Measurements from ENCODE around the gene DPYD.
"Not testable (repeated sequence)": the region's sequence is repeated elsewhere in the genome, so short reads cannot be mapped to it uniquely, and the experiment has no call there.

DNA sequence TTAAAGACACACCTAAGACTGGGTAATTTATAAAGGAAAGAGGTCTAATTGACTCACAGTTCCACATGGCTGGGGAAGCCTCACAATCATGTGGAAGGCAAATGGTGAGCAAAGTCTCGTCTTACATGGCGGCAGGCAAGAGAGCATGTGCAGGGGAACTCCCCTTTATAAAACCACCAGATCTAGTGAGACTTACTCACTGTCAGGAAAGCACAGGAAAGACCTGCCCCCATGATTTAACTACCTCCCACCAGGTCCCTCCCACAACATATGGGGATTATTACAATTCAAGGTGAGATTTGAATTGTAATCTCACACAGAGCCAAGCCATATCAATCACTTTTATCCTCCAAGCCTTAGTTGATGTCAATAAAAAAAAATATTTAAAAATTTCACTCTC, 689.5 kb downstream of the DPYD start:
- not testable (repeated sequence) for TF ChIP-seq EZH2phosphoT487 (IDR thresholded peaks at IDR 0.05; ENCODE audit: borderline replicate concordance, low read length)
- TF ChIP-seq, protein P1, sequence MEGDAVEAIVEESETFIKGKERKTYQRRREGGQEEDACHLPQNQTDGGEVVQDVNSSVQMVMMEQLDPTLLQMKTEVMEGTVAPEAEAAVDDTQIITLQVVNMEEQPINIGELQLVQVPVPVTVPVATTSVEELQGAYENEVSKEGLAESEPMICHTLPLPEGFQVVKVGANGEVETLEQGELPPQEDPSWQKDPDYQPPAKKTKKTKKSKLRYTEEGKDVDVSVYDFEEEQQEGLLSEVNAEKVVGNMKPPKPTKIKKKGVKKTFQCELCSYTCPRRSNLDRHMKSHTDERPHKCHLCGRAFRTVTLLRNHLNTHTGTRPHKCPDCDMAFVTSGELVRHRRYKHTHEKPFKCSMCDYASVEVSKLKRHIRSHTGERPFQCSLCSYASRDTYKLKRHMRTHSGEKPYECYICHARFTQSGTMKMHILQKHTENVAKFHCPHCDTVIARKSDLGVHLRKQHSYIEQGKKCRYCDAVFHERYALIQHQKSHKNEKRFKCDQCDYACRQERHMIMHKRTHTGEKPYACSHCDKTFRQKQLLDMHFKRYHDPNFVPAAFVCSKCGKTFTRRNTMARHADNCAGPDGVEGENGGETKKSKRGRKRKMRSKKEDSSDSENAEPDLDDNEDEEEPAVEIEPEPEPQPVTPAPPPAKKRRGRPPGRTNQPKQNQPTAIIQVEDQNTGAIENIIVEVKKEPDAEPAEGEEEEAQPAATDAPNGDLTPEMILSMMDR (conservative IDR thresholded peaks at IDR 0.05; ENCODE audit: low read depth, low read length) = not testable (repeated sequence)

Measured in PC-3 (cell line).